Measurements from ENCODE around the gene UGCG.

GRCh38 chr9:111952559-111952958, 55.9 kb downstream of the UGCG start:
- TF ChIP-seq SMC3 (IDR thresholded peaks at IDR 0.05; ENCODE audit: low read depth, low read length) (no peak), ELK1 (IDR thresholded peaks at IDR 0.05; ENCODE audit: borderline replicate concordance, low read depth, low read length) (no peak), CTCF (conservative IDR thresholded peaks at IDR 0.05; ENCODE audit: low read depth, low read length) (no peak), FOS (IDR thresholded peaks at IDR 0.05; ENCODE audit: low read depth, low read length) (no peak), RCOR1 (IDR thresholded peaks at IDR 0.05; ENCODE audit: insufficient replicate concordance, low read length) (no peak), POLR2A (IDR thresholded peaks at IDR 0.05; ENCODE audit: low read depth, low read length) (no peak), RAD21 (IDR thresholded peaks at IDR 0.05; ENCODE audit: low read length) (no peak), MXI1 (IDR thresholded peaks at IDR 0.05; ENCODE audit: borderline replicate concordance, low read depth, low read length) (no peak)
